Activated CD8-positive, alpha-beta memory T cell treated with anti-CD3 and anti-CD28 coated beads for 48 hours (primary cell): ENCODE measurements around the gene HOXA6.

Experiments
- DNase-seq, 3 experiments: peaks; one replicate each; pipeline ENCODE4 v3.0.0-alpha.2; 2020; ENCODE audit warnings: low read depth in 2 of 3, low spot score in 2 of 3

The HOXA6 gene

GRCh38 chr7:27162561-27163287 lies 15.2 kb upstream of the HOXA6 start:
- DNase-seq = no peak

GRCh38 chr7:27161721-27162560 lies 14.4 kb upstream of the HOXA6 start:
- DNase-seq = no peak

DNA sequence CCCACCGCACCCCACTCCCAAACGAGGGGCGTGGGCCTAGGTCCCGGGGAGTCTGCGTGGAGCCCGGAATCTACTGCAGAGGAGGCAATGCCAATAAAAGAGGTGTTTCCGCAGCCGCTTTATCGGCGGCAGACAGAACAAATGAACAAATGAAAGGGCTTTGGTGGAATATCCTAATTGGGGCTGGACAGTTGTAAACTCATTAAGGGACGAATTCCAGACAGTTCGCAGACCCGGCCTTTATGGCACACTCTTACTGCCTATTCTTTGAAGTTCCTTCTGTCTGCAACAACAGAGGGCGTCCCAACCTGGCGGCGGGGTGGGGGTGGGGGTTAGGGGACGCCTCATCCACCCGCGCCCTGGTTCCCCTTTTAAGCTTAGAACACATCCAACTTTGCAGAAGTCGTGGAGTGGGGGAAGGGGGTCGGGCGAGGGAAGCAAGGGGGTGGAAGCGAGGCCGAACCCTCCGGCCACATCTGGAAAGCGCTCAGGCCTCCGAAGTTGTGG lies 13.7 kb upstream of the HOXA6 start:
- DNase-seq = no peak

- DNase-seq = peak; percentile 54 to 89 (median 85)
These were observed 13.1 kb upstream of the HOXA6 start for GRCh38 chr7:27160546-27161213.

GRCh38 chr7:27160145-27160545 lies 12.6 kb upstream of the HOXA6 start:
- no peak for DNase-seq

GRCh38 chr7:27159266-27160144 lies 11.9 kb upstream of the HOXA6 start:
- no peak for DNase-seq

DNA sequence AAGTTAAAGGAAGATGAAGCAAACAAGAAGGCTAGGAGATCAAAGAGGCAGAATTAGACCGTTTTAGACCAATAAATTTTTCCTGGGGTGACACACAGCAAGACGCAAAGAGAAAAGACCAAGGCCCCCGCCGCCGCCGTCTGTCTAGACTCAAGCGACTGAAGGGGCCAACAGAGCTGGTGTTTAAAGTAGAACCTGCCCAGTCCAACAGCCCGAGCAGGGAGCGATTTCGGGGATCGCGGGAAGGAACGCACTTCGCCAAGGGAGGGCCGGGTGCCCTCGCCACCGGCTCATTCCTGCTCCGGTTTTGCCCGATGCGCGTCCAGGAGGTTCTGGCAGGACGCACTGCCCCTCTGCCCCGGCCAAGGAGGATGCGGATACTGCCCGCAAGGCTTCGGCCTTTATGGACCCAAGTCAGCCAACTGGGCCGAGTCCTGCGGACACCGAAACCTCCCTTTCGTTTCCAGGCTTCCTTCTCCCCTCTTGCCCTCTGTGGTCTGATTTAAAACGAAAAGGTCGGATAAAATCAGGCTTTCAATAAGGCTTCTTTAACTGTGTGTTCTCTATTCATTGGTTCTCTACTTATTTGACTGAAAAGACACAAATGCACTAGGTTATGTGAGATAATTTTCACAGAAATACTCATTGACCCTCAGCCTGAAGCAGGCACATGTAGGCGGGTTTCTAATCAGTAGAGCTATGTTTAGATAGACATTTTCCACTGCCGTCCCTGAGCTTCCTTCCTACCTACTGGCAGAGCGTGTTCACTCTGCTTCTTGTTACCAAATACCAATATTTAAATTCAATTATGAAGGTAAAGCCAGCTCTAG lies 11.1 kb upstream of the HOXA6 start:
- DNase-seq = no peak

GRCh38 chr7:27157702-27158431 lies 10.3 kb upstream of the HOXA6 start:
- DNase-seq = no peak

DNA sequence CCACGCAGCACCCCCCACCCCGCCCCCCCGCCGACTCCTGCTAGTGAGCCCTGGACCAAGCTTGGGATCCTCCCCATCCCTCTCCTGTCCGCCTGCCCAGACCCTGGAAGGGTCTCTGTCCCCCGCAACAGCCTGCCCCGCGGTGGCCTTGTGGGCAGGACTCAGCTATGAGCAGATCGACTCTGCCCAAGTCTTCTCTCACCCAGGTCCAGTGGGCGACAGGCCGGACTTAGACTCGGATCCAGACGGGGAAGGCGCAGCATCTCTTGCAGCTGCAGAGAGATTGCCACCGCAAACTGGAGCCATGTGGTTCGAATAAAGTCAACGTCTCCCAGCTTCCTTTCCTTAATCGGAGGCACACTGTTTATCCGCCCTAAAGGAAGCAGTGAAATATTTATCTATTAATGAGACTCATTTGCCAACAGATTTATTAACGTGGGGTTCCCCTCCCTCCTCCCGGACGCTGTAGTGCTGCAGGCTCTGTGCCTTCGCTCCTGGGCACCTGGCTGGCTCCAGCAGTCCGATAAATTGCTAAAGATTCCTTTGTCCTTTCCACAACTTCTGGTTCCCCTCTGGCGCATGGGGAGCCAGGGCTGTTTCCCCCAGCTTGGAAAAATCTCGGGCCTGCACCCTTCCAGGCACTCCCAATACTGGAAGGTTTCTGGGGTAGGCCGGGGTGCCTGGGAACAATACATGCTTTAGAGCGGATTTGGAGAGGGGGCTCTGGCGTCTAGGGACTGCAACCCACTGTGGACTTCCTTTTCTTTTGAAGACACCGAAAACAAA lies 9.5 kb upstream of the HOXA6 start:
- no peak for DNase-seq

GRCh38 chr7:27156508-27156898 lies 8.9 kb upstream of the HOXA6 start, which contains the start of gene HOXA7:
Gene HOXA7, minus strand, starts transcription at chr7:27156675. Its CDS starts 130 bp downstream, at chr7:27156545.
- DNase-seq = no peak

- DNase-seq = no peak
These were observed 8.4 kb upstream of the HOXA6 start for GRCh38 chr7:27155816-27156507.

DNA sequence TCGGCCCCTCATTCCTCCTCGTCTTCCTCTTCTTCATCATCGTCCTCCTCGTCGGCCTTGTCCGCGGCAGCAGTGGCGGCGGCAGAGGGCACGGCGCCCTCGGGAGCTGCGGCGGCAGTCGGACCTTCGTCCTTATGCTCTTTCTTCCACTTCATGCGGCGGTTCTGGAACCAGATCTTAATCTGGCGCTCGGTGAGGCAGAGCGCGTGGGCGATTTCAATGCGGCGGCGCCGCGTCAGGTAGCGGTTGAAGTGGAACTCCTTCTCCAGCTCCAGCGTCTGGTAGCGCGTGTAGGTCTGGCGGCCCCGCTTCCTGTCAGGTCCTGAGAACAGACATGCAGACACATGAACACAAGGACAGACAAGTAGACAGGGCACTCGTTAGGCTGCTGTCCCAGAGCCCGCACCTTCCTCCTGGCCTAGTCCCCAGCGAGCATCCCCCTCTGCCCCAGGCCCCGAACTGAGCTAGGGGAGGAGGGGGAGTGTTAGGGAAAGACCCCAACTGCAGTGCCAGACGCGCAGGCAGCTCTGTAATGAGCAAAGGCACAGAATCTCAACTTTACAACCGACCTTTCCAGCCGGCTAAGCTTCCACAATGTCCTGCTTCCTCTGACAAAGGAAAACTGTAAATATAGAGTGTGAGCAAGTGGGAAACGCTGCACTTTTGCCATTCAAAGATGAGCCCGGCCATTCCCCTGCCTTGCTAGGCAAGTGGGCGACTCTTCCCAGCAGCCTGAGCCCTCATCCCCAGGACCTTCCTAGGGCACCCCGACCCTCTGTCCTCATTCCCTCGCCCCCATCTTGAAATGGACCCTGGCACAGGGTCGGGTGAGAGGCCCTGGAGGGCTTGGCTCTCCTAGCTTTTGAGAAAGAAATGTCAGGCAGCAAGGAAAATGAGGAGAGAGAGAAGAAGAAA lies 7.6 kb upstream of the HOXA6 start:
- no peak for DNase-seq

DNA sequence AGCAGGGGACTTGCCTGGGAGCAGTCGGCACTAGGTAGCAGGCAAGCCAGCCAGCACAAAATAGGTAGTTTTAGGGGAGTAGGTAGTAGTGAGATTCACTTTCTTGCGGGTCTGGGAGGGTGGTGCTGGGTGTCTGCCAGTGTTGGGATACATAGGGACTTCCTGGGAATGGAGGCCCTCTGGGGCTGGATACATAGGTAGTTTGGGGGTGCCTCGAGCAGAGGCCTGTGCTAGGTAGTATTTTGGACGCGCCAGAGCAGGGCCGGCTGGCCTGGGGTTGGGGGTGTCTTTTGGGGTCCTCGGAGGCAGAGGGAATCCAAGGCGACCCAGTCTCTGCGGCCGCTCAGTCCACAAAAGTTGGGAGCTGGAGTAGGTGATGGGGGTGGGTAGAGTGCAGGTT lies 6.8 kb upstream of the HOXA6 start:
- DNase-seq = no peak

DNA sequence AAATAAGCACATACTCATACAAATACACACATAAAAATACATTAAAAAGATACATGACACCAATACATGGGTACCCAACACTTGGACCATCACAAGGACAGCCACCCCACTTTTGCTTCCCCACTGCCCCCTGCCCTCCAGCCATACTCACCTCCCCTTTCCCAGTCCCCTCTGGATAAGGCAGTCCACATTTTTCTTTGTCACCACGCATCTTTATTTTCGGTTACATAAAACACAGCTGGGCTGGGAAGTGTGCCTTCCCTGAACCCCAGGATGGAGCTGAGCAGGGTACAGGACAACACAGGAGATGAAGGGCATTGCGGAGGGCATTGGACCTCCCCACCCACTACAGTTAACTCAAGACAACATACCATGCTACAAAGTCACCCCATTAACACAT lies 6.0 kb upstream of the HOXA6 start:
- no peak for DNase-seq

GRCh38 chr7:27152816-27153442 lies 5.4 kb upstream of the HOXA6 start:
- DNase-seq = no peak
